NCI-H526 treated with DMSO at 0.1 percent for 48 hours (cell line): ENCODE data around the gene CRACDL.

Experiments used
- DNase-seq: peaks from one replicate; lab custom pipeline; 2025; lab: John Stamatoyannopoulos, UW

The CRACDL gene

GRCh38 chr2:98823196-98824170 is 112.5 kb downstream of the CRACDL start:
- no peak for DNase-seq

GRCh38 chr2:98822301-98823164 is 113.5 kb downstream of the CRACDL start:
- DNase-seq: no peak

GRCh38 chr2:98821629-98822135 is 114.3 kb downstream of the CRACDL start:
- no peak for DNase-seq

- DNase-seq: no peak
Measured at GRCh38 chr2:98819231-98819766, 116.7 kb downstream of the CRACDL start.

GRCh38 chr2:98818164-98818563 is 117.9 kb downstream of the CRACDL start:
- DNase-seq: no peak

GRCh38 chr2:98816281-98816680 is 119.7 kb downstream of the CRACDL start:
- no peak for DNase-seq

DNA sequence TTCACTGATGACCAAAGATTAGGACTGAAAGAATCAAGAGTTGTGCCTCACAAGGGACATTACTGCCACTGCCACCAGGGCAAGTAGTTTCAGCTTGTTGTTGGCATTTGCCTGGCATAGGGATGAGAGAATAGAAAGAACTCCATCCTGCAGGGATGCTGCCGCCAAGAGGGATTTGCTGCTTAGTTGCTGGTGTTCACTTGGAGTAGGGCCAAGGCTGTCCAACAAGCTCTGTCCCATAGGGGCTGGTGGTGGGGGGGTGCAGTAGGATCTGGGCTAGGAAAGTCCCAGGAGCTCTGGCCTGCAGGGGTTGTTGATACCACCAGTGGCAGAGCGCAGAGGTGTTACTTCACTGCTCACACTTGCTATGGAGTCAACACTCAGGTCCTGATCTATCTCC is 120.2 kb downstream of the CRACDL start:
- no peak for DNase-seq

DNA sequence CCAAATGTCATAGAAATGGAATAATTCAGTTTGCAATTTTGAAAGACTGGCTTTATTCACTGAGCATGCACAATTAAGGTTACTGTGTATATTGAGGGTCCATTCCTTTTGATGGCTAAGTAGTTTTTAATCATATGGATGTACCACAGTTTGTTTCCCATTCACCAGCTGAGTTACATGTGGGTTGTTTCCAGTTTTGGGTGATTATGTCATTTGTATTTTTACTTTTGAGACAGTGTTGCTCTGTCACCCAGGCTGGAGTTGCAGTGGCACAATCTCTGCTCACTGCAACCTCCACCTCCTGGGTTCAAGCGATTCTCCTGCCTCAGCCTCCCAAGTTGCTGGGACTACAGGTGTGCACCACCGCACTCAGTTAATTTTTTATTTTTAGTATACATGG is 124.3 kb downstream of the CRACDL start:
- no peak for DNase-seq

- no peak for DNase-seq
Measured at GRCh38 chr2:98810588-98810928, 125.5 kb downstream of the CRACDL start.

DNA sequence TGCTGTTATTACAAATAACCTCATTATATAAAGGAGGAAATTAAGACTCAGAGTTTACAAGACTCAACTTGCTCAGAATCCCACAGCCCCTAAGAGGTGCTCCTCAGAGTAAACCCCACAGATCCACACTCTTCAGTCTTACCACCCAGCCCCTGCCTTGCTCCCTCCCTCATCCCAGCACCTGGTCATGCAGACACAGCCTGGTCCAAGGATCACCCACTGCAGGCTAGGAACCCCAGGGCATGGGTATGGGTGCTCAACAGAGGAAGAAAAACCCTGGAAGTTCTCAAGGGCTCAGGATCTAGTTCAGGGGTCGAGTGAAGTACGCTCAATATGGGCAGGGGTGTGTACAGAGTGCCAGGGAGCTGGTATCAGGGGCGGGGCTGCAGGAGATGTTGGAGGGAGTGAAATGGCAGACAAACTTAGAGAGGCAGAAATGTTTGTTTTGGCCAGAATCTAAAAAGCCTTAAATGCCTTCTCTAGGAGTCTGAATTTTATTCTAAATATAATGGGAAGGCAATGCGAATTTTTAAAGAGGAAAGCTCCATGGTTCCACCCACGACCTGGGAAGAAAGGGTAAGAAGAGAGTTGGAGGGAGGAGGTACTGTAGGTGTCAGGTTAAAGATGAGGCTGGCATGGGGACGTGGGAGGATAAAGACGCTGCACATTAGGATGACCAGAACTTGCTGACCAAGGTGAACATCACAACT is 126.0 kb downstream of the CRACDL start:
- no peak for DNase-seq

DNA sequence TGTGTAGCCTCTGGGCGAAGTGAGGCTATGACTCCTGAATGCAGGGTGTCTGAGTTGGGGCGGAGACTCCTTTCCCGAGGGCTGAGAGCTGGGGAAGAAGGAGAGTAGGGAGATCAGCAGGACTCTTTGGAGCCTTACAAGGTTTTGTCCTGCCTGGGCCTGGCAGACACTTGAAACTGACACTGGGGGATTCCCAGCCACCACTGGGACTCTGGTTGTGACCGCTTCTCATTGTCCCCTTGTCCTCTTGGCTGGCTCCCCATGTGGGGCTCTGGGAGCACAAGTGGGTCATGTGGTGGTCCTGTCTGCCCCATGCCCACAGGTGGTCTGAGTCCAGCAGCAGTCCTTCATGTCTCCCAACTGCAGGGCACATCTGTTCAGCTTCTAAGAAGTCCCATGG is 126.9 kb downstream of the CRACDL start:
- no peak for DNase-seq

DNA sequence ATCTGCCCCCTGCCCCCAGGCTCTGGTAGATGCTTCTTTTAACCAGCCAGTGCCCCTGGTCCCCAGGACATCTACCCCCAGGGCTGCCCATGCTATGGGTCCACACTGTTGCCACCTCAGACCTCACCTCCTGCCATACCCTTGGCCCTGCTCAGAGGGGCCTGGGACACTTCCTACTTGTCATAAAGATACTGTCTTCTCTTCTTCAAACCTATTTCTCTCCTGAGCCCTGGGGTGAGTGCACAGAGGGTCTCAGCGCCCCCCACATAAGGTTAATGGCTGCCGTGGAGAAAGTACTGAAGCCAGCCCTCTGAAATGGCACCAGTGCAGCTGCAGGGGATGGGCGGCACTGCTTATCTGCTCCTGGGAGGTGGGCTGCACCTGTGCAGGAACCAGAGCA is 127.5 kb downstream of the CRACDL start:
- no peak for DNase-seq

GRCh38 chr2:98807929-98808328 is 128.1 kb downstream of the CRACDL start:
- DNase-seq: no peak

- no peak for DNase-seq
Measured at GRCh38 chr2:98807221-98807620, 128.8 kb downstream of the CRACDL start.

- DNase-seq: no peak
Measured at GRCh38 chr2:98806236-98806697, 129.8 kb downstream of the CRACDL start.

DNA sequence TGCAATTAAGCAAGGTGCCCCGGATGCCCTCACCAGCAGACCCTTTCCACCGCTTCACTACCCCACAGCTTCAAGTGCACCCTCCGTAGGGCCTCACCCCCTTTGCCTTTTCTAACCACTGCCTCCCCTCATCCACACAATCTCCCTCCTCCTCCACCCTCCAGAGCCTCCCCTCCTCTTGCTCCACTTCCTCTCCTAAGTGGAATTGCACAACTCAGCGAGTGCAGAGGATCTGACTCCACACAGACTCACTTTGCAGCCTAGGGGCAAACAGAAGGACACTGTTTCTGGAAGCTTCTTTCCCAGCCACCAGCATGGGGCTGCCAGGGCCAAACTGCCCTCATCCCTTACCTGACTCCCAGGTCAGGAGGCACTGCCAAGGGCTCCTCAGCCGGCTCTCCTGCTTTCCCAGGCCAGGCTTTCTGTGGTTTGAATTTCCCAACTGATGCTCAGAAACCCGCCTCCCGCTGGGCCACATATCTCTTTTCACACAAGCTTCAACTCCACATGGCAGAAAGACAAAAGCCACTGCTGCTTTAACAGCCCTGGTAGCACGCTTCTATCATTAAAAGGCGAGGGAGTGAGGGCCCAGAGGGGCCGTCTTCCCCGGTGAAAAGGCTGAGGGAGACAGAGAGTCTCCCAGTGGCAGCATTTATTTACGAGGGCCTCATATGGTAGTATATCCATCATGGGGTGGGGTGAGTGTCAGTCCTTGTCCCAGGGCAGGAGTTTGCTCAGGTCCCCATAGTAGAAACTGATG is 130.4 kb downstream of the CRACDL start:
- DNase-seq: no peak

- no peak for DNase-seq
Measured at GRCh38 chr2:98804736-98805135, 131.3 kb downstream of the CRACDL start.

DNA sequence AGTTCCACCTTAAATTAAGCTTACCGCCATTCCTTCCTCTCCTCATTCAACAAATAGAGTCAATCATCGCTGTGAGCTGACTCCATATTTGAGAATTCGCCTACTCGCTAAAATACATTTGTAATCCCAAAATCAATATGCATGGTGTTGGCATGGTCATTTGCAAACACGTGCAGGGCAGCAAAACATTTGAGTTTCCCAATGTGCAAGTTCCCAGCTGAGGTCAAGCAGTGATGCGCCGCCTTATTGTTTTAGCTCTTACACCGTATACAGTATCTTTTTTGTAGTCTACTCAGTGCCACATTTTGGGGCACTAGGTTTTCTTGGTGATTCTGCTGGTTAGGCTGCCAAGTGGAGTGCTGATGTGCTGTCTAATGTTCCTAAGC is 131.8 kb downstream of the CRACDL start:
- no peak for DNase-seq

GRCh38 chr2:98803405-98804264 is 132.4 kb downstream of the CRACDL start:
- DNase-seq: no peak

- DNase-seq: no peak
Measured at GRCh38 chr2:98802344-98802743, 133.7 kb downstream of the CRACDL start.
